IPS-18a (cell line): ENCODE measurements around the gene KIF2A.
"Not testable (repeated sequence)": the region's sequence is repeated elsewhere in the genome, so short reads cannot be mapped to it uniquely, and the experiment has no call there.

Experiments used
- H3K27ac ChIP-seq: one replicate; pipeline ENCODE4 v1.5.1; 2013; ENCODE audit warnings: low read length
- H3K27me3 ChIP-seq: one replicate; pipeline ENCODE4 v1.6.1; 2013; ENCODE audit warnings: mild to moderate bottlenecking, low read length; ENCODE audit not compliant: control insufficient read depth, insufficient read depth
- H3K36me3 ChIP-seq: one replicate; pipeline ENCODE4 v1.6.1; 2013; ENCODE audit warnings: low read depth, low read length; ENCODE audit not compliant: control insufficient read depth
- H3K4me1 ChIP-seq: one replicate; pipeline ENCODE4 v1.6.1; 2013; ENCODE audit warnings: low read depth, low read length; ENCODE audit not compliant: control insufficient read depth
- H3K4me3 ChIP-seq: one replicate; pipeline ENCODE4 v1.5.1; 2013; ENCODE audit warnings: low read length
- H3K9ac ChIP-seq: one replicate; pipeline ENCODE4 v1.6.1; 2013; ENCODE audit warnings: mild to moderate bottlenecking, low read length, moderate library complexity
- H3K9me3 ChIP-seq: one replicate; pipeline ENCODE4 v1.6.1; 2013; ENCODE audit warnings: low read depth, low read length; ENCODE audit not compliant: control insufficient read depth

The KIF2A gene

GRCh38 chr5:62273687-62274086 is 32.3 kb upstream of the KIF2A start:
- Histone ChIP-seq H3K4me3 (no peak overlapping the region), H3K9ac (no peak overlapping the region), H3K9me3 (no peaks in the 10 kb centered on the region), H3K27me3 (no peaks in the 10 kb centered on the region), H3K27ac (no peak overlapping the region), H3K36me3 (no peaks in the 10 kb centered on the region), H3K4me1 (no peaks in the 10 kb centered on the region)

GRCh38 chr5:62275581-62275980 is 30.4 kb upstream of the KIF2A start:
- no peaks in the 10 kb centered on the region for H3K36me3 ChIP-seq
- no peak overlapping the region for H3K4me3 ChIP-seq
- H3K27me3 ChIP-seq, result no peaks in the 10 kb centered on the region
- H3K9me3 ChIP-seq, result no peaks in the 10 kb centered on the region
- no peak overlapping the region for H3K9ac ChIP-seq
- H3K27ac ChIP-seq, result no peak overlapping the region
- H3K4me1 ChIP-seq, result no peaks in the 10 kb centered on the region

DNA sequence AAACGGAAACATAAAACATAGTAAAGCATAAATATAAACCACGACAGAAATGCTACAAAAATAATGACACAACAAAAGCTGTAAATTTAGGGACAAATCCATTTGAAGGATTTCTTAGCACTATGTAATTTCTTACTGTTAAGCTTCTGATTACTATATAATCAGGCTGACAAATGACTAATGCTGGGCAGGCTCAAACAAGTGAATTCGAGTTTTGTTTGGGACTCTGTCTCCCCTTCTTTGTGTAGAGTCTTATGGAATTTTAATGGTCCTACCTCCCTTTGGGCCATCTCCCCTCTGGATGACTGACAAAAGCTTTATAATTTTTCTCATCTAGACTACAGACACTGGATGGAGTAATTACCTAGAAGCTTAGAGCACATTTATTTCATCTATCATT is 24.6 kb upstream of the KIF2A start:
- no peaks in the 10 kb centered on the region for H3K36me3 ChIP-seq
- no peaks in the 10 kb centered on the region for H3K4me1 ChIP-seq
- H3K9ac ChIP-seq, result no peak overlapping the region
- no peaks in the 10 kb centered on the region for H3K27me3 ChIP-seq
- H3K4me3 ChIP-seq, result no peak overlapping the region
- no peaks in the 10 kb centered on the region for H3K9me3 ChIP-seq
- H3K27ac ChIP-seq, result no peak overlapping the region

DNA sequence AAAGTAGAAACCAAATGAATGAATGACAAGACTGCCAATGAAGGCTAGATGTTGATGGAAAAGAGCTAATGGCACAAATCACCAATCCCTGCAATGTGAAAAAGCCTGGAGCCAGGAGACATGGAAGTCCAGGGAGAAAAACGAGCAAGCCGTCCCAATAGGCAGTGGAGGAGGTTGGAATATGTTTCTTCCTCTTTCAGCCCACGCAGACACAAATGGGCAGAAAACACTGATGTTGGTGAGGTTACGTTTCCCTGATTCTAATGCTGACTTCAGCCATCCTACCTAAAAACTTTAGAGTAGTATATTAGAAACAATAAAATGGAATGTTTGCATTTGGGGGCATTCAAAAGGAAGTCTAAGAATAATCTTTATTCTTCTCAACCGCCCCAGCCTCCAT is 23.9 kb upstream of the KIF2A start:
- H3K36me3 ChIP-seq, result no peaks in the 10 kb centered on the region
- H3K27ac ChIP-seq, result no peak overlapping the region
- no peak overlapping the region for H3K9ac ChIP-seq
- no peaks in the 10 kb centered on the region for H3K27me3 ChIP-seq
- H3K9me3 ChIP-seq, result no peaks in the 10 kb centered on the region
- H3K4me3 ChIP-seq, result no peak overlapping the region
- no peaks in the 10 kb centered on the region for H3K4me1 ChIP-seq

DNA sequence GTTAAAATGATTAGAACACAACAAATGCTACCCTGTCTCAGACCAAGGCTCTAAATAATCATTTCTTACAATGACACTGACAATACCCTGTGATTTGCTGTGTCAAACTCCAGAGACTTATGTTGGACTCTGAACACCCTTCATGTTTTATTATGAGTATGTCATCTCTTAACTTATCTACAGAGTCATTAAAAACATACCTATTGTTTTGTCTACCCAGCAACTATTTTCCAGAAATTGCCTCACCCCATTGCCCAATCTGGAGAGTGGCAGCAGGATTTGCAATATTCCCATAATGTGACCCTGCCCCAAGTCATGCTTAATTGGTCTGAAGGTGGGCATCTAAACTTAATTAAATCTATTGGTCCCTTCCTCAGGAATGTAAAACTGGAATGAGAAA is 23.0 kb upstream of the KIF2A start:
- Histone ChIP-seq H3K9ac (no peak overlapping the region), H3K4me1 (no peaks in the 10 kb centered on the region), H3K27ac (no peak overlapping the region), H3K9me3 (no peaks in the 10 kb centered on the region), H3K27me3 (no peaks in the 10 kb centered on the region), H3K4me3 (no peak overlapping the region), H3K36me3 (no peaks in the 10 kb centered on the region)

GRCh38 chr5:62283861-62284260 is 22.1 kb upstream of the KIF2A start:
- Histone ChIP-seq H3K36me3 (no peaks in the 10 kb centered on the region), H3K9me3 (no peaks in the 10 kb centered on the region), H3K4me3 (no peak overlapping the region), H3K27me3 (no peaks in the 10 kb centered on the region), H3K4me1 (no peaks in the 10 kb centered on the region), H3K9ac (no peak overlapping the region), H3K27ac (no peak overlapping the region)

GRCh38 chr5:62284946-62285891 is 20.8 kb upstream of the KIF2A start:
- Histone ChIP-seq H3K4me3 (no peak overlapping the region), H3K27me3 (no peaks in the 10 kb centered on the region), H3K27ac (no peak overlapping the region), H3K9me3 (no peaks in the 10 kb centered on the region), H3K4me1 (no peaks in the 10 kb centered on the region), H3K36me3 (no peaks in the 10 kb centered on the region), H3K9ac (no peak overlapping the region)

- Histone ChIP-seq H3K27me3 (no peaks in the 10 kb centered on the region), H3K36me3 (no peaks in the 10 kb centered on the region), H3K4me3 (no peak overlapping the region), H3K27ac (no peak overlapping the region), H3K9ac (no peak overlapping the region), H3K9me3 (no peaks in the 10 kb centered on the region), H3K4me1 (no peaks in the 10 kb centered on the region)
Observed at GRCh38 chr5:62286834-62287233, 19.2 kb upstream of the KIF2A start.

DNA sequence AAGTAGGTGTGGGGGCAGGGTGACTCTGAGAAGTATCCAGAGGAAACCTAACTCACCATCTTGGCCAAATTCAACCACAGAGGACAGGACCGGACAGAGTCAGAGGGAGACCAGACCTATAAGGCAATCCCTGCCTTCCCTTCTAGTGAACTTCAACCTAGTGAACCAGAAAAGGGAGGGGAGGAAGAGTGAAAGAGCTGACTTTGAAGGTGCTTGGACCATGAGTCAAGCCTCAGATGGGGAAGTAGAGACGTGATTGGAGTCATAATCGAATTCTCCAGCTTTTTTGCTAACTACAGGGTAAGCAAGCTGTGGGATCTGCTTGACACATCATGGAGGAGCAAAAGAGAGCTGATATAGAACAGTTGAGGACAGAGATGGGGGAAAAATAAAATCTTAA is 18.8 kb upstream of the KIF2A start:
- Histone ChIP-seq H3K27ac (no peak overlapping the region), H3K9me3 (no peaks in the 10 kb centered on the region), H3K4me3 (no peak overlapping the region), H3K9ac (no peak overlapping the region), H3K4me1 (no peaks in the 10 kb centered on the region), H3K36me3 (no peaks in the 10 kb centered on the region), H3K27me3 (no peaks in the 10 kb centered on the region)

DNA sequence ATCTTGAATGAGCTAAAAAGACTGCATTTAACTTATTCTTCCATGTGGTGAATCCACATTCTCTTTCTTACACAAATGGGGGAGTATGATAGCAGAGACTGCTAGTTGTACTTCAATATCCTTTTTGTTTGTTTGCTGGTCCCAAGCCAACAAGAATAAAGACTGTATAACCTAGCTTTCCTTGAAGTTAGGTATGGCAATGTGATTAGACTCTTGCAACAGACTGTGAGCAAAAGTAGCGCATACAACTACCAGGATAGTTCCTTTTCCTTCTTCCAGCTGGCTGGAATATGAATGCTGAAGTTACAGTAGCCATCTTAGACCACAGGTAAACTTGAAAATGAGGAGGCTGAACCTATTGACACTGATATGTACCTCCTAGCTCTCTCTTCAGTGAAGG is 17.9 kb upstream of the KIF2A start:
- no peaks in the 10 kb centered on the region for H3K4me1 ChIP-seq
- no peak overlapping the region for H3K27ac ChIP-seq
- no peak overlapping the region for H3K4me3 ChIP-seq
- H3K36me3 ChIP-seq, result no peaks in the 10 kb centered on the region
- H3K27me3 ChIP-seq, result no peaks in the 10 kb centered on the region
- no peaks in the 10 kb centered on the region for H3K9me3 ChIP-seq
- H3K9ac ChIP-seq, result no peak overlapping the region

GRCh38 chr5:62289813-62290212 is 16.2 kb upstream of the KIF2A start:
- Histone ChIP-seq H3K9ac (no peak overlapping the region), H3K27me3 (no peaks in the 10 kb centered on the region), H3K4me1 (no peaks in the 10 kb centered on the region), H3K36me3 (no peaks in the 10 kb centered on the region), H3K27ac (no peak overlapping the region), H3K9me3 (no peaks in the 10 kb centered on the region), H3K4me3 (no peak overlapping the region)

GRCh38 chr5:62291829-62292228 is 14.2 kb upstream of the KIF2A start:
- H3K4me1 ChIP-seq, H3K27me3 ChIP-seq, H3K27ac ChIP-seq, H3K9ac ChIP-seq, H3K4me3 ChIP-seq, H3K36me3 ChIP-seq, H3K9me3 ChIP-seq: not testable (repeated sequence)
